ENCODE results near the gene CATSPER3.

CATSPER3 gene

GRCh38 chr5:135041726-135042125 lies 74.0 kb downstream of the CATSPER3 start:
- DNase-seq (ENCODE audit: low read depth): no peak

DNA sequence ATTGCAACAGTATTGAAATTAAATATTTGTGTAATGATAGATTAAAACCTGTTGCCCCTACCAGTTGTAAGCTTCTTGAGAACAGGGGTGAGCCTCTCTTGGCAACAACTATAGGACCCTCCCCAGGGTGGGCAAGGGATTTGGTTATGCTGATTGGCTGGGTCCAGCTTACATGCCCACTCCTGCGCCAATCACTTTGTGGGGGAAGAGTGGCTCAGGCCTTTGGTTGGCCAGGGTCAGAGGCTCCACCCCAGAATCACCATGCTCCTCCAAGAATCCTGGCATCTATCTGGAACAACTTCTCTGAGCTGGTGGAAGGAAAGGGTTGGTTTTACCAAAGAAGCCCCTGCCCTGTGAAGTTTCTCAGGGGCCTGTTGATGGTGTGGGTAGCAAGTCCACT lies 74.9 kb downstream of the CATSPER3 start:
- DNase-seq (ENCODE audit: low read depth): no peak

DNA sequence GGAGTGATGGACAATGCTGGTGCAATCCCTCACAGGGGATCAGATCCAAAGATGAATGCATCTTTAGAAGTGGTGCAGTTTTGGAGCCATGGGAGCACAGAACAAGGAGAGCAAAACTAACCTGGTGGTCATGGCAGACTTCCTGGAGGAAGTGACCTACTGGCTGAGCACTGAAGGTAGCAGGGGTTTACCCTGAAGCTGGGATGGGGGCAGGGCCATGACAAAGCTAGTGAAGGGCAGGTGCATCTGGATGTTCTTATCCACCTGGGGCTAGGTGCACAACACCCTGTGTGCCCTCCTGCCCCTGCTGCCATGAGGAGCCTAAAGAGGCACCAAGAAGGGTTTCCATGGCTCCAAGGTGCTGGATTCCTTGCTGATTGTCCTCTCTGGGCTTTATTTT lies 77.8 kb downstream of the CATSPER3 start:
- DNase-seq (ENCODE audit: low read depth): no peak

- DNase-seq (ENCODE audit: low read depth): no peak
Measured at GRCh38 chr5:135046661-135047346, 79.1 kb downstream of the CATSPER3 start.

- no peak for DNase-seq (ENCODE audit: low read depth)
Measured at GRCh38 chr5:135047347-135047695, 79.6 kb downstream of the CATSPER3 start.

DNA sequence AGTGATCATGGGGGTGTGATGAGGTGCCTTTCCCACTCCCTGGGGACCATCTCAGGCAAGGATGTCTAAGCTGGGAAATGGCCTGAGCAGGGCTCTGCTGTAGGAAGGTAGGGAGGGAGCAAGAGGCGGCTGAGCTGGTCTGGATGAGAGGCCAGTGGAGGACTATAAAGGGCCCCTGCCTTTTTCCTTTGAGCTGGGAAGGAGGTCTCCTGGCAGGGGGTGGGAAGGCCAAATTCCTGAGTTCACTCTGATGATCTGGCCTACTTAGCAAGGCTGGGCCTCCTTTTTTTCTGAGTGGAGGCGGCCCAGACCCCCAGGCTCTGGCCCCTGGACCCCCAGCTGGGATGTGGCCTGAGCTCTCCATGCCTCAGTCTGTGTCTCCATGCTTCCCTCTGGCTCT lies 80.6 kb downstream of the CATSPER3 start:
- no peak for DNase-seq (ENCODE audit: low read depth)

GRCh38 chr5:135048930-135049329 lies 81.2 kb downstream of the CATSPER3 start:
- no peak for DNase-seq (ENCODE audit: low read depth)

GRCh38 chr5:135050244-135050767 lies 82.6 kb downstream of the CATSPER3 start:
- no peak for DNase-seq (ENCODE audit: low read depth)

- DNase-seq (ENCODE audit: low read depth): no peak
Measured at GRCh38 chr5:135051399-135051798, 83.7 kb downstream of the CATSPER3 start.

- no peak for DNase-seq (ENCODE audit: low read depth)
Measured at GRCh38 chr5:135051872-135052271, 84.2 kb downstream of the CATSPER3 start.

- no peak for DNase-seq (ENCODE audit: low read depth)
Measured at GRCh38 chr5:135052511-135053145, 84.9 kb downstream of the CATSPER3 start.

- no peak for DNase-seq (ENCODE audit: low read depth)
Measured at GRCh38 chr5:135053278-135053677, 85.6 kb downstream of the CATSPER3 start.

DNA sequence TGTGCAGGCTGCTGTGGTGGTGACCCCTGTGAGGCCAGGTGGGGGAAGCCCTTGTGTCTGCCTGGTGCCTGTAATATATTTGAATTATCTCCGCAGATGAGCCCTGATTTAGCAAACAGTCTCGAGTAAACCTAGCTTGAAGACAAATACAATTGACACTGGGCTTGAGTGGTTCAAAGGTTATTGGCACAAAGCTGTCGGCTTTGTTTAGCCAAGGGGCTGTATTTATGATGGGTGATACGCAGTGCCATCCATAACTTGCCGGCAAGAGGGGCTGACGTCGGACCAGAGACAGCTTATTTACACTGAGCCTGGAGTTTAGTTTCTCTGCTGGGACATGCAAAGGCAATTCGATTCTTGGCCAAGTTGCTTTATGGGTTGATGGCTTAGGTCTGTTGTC lies 86.3 kb downstream of the CATSPER3 start:
- no peak for DNase-seq (ENCODE audit: low read depth)

GRCh38 chr5:135054546-135054945 lies 86.8 kb downstream of the CATSPER3 start:
- no peak for DNase-seq (ENCODE audit: low read depth)

GRCh38 chr5:135055396-135055795 lies 87.7 kb downstream of the CATSPER3 start:
- no peak for DNase-seq (ENCODE audit: low read depth)

DNA sequence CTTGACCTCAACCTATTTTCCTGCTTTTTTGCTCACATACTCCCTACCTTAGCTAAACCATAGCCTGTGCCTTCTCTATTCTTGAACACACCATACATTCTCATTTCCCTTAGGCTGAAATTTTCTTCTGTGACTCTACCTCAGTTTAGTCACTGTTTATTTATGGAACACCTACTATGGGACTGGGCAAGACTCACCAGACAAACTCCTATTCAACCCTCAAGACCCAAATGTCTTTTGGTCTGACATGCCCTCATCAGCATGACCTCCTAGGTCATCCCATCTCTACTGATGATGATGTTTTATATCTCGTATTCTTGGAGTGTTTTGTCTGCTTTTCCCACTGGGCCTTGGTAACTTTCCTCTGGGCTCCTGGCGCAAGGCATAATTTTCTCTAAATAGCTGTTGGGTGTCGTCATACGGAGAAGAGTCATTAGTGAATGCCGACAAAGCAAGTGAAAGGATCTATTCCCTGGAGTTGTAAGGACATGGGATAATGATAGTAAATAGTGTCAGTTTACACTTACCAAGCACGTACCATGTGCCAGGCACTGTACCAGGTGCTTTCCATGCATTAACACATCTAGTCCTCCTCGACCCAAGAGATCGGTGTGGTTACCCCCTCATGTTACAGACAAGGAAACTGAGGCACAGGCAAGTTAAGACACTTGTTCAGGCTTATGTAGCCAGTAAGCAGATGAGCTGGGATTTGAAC lies 88.8 kb downstream of the CATSPER3 start:
- no peak for DNase-seq (ENCODE audit: low read depth)

DNA sequence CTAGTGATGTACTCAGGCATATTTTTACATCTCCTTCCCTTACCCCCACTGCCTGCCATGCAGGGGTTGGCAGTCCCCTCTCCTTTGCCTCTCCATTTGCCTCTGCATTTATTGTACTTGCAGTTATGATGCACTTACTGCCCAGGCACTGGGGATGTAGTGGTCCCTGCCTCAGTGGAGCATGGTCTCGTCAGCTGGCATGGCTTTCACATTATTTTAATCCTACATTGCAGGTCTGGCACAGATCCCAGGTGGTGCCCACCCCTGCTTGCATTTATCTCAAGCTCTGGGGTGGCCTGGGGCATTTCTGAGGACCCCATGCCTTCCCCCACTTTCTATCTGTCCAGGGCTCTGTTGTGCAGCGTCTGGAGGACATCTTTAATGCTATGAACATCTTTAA lies 89.5 kb downstream of the CATSPER3 start:
- no peak for DNase-seq (ENCODE audit: low read depth)

GRCh38 chr5:135058331-135058732 lies 90.6 kb downstream of the CATSPER3 start:
- DNase-seq (ENCODE audit: low read depth): no peak

DNA sequence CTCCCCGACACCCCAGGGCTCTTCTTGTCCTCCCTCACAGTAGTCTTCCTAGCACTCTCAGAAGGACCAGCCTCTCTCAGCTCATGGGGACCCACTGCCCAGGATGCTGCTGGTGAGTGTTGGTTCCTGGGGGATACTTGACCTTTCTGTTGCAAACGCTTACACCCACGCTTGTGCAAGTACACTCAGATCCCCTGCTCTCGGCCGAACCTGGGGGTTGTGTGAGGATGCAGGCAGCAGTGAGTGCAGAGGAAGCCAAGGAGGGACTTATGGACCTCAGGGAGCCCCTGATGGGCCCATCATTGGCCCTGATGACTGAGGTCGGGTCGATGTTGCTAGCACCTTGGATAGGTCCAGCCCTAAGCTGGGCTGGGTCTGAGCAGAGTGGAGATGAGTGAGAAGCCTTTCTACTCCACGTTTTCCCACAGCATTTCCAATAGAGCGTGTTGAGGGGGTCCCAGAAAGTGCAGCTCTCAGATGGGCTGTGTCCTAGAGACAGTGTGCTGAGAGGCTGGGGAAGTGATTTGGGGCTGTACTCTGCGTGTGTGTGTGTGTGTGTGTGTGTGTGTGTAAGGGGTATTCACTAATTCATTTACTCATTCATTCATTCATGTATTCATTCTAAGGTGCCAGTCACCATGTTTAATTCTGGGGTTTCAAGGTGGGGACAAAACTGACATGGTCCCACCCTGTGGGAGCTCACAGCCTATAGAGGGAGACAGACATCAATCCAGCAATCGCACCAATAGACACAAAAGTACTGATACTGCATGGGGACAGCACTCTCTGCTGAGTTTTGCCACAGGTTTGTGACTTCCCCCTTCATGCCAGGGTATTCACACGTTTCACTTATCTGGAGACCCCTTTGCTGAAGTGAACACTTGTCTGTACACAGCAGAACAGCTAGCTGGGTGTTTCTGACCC lies 91.6 kb downstream of the CATSPER3 start:
- no peak for DNase-seq (ENCODE audit: low read depth)

DNA sequence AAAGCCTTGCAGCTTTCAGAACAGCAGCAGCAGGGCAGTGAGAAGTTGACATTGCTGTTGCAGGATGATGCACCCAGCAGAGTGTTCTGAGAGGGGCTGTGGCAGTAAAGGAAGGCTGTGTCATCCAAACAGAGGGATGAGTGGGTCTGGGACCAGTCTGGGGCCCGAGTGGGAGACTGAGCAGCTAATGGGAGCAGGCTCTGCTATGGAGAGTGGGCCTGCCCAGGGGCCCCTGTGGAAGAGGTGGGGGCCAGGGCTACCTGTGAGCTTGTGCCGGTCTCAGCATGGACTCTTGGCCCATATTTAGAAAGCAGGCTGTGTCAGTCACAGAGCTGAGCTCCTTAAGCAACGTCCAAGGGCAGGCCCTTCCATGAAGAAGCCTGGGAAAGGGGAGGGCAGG lies 92.3 kb downstream of the CATSPER3 start:
- no peak for DNase-seq (ENCODE audit: low read depth)

GRCh38 chr5:135061001-135061400 lies 93.3 kb downstream of the CATSPER3 start:
- no peak for DNase-seq (ENCODE audit: low read depth)

Measured in stromal cell of bone marrow (primary cell).